GM21447 (cell line): Measurements from ENCODE around the gene VPS13D.
"Not testable (repeated sequence)": the region's sequence is repeated elsewhere in the genome, so short reads cannot be mapped to it uniquely, and the experiment has no call there.

Source experiments
- ATAC-seq: cut with Tn5 transposase; IDR thresholded peaks from one replicate; pipeline ENCODE4 v1.9.1; 2021; ENCODE audit not compliant: unreplicated experiment

Gene VPS13D

GRCh38 chr1:12464045-12464461 lies 234.2 kb downstream of the VPS13D start:
- ATAC-seq: no peak

GRCh38 chr1:12464598-12465056 lies 234.8 kb downstream of the VPS13D start:
- ATAC-seq: no peak

GRCh38 chr1:12465126-12465525 lies 235.3 kb downstream of the VPS13D start:
- no peak for ATAC-seq

GRCh38 chr1:12466816-12467215 lies 237.0 kb downstream of the VPS13D start:
- ATAC-seq: no peak

- no peak for ATAC-seq
Observed at GRCh38 chr1:12467570-12468286, 237.9 kb downstream of the VPS13D start.

GRCh38 chr1:12468323-12468722 lies 238.5 kb downstream of the VPS13D start:
- ATAC-seq: no peak

- no peak for ATAC-seq
Observed at GRCh38 chr1:12469493-12469892, 239.7 kb downstream of the VPS13D start.

- ATAC-seq: no peak
Observed at GRCh38 chr1:12469990-12470389, 240.2 kb downstream of the VPS13D start.

GRCh38 chr1:12470916-12471315 lies 241.1 kb downstream of the VPS13D start:
- ATAC-seq: not testable (repeated sequence)

GRCh38 chr1:12472156-12472797 lies 242.4 kb downstream of the VPS13D start:
- ATAC-seq: no peak

GRCh38 chr1:12472798-12473551 lies 243.1 kb downstream of the VPS13D start:
- no peak for ATAC-seq

- ATAC-seq: no peak
Observed at GRCh38 chr1:12473596-12474362, 243.9 kb downstream of the VPS13D start.

GRCh38 chr1:12475101-12475500 lies 245.3 kb downstream of the VPS13D start:
- no peak for ATAC-seq

GRCh38 chr1:12475530-12475934 lies 245.7 kb downstream of the VPS13D start:
- ATAC-seq: no peak

- no peak for ATAC-seq
Observed at GRCh38 chr1:12475947-12476346, 246.1 kb downstream of the VPS13D start.

GRCh38 chr1:12477314-12477713 lies 247.5 kb downstream of the VPS13D start:
- no peak for ATAC-seq

- no peak for ATAC-seq
Observed at GRCh38 chr1:12477936-12478611, 248.2 kb downstream of the VPS13D start.

- ATAC-seq: no peak
Observed at GRCh38 chr1:12478612-12478985, 248.8 kb downstream of the VPS13D start.

GRCh38 chr1:12479311-12479710 lies 249.5 kb downstream of the VPS13D start:
- ATAC-seq: no peak

- ATAC-seq: no peak
Observed at GRCh38 chr1:12480041-12480440, 250.2 kb downstream of the VPS13D start.
